SK-N-MC (cell line): ENCODE results near the gene XRRA1.
"Not testable (repeated sequence)": the region's sequence is repeated elsewhere in the genome, so short reads cannot be mapped to it uniquely, and the experiment has no call there.

ENCODE experiments used
- DNase-seq: peaks from one replicate; pipeline ENCODE4 v3.0.0-alpha.2; 2011; ENCODE audit warnings: low read depth, low spot score
- H3K27ac ChIP-seq: fragments of 200-600 bp; sonication (generic); 2 replicates; pipeline ENCODE4 v1.5.1; 2016; ENCODE audit warnings: mixed run types
- H3K36me3 ChIP-seq: fragments of 200-600 bp; sonication (generic); 2 replicates; pipeline ENCODE4 v1.6.1; 2017; ENCODE audit warnings: antibody characterized with exemption, low read length, mixed read lengths; ENCODE audit not compliant: insufficient read depth
- H3K4me3 ChIP-seq: fragments of 200-600 bp; sonication (generic); 2 replicates; pipeline ENCODE4 v1.5.1; 2016
- H3K9ac ChIP-seq: fragments of 200-600 bp; sonication (generic); 2 replicates; pipeline ENCODE4 v1.8.0; 2017; ENCODE audit warnings: mixed run types, mixed read lengths; ENCODE audit not compliant: insufficient read length
- H3K9me3 ChIP-seq: fragments of 200-600 bp; sonication (generic); 2 replicates; pipeline ENCODE4 v1.6.1; 2017; ENCODE audit warnings: low read depth, mild to moderate bottlenecking, antibody characterized with exemption, low read length, moderate library complexity, mixed read lengths
- EZH2 ChIP-seq: fragments of 200-600 bp; sonication (generic); IDR thresholded peaks from one replicate; pipeline ENCODE4 v1.6.1; 2017; ENCODE audit warnings: antibody characterized with exemption
- FOXP2 ChIP-seq: optimal IDR thresholded peaks from 2 replicates; pipeline ENCODE3; 2011; ENCODE audit warnings: mild to moderate bottlenecking, moderate library complexity; ENCODE audit not compliant: insufficient read depth; ENCODE audit errors: extremely low read length, control extremely low read depth
- POLR2AphosphoS5 ChIP-seq: IDR thresholded peaks from 2 replicates; pipeline ENCODE4 v1.6.1; 2012; ENCODE audit warnings: mild to moderate bottlenecking, low read depth, low read length, borderline replicate concordance

The XRRA1 gene

DNA sequence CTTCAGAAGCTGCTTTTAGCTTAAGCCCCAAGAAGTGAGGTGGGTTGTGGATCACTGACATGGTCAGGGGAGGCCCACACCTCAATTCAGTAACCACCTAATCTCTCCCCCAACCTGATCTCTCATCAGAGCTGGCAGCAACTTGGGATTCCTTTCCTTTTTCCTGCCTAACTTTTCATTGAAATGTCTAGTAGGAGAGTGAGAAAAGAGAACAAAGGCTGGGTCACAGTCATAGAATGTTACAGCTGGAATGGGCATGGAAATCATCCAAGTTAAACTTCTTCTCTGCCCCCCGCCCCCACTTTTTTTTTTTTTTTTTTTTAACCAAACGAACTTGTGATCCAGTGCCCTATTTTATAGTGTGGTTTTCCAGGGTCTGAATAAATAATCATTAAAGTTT lies 108.4 kb downstream of the XRRA1 start:
- Histone ChIP-seq H3K4me3 (no peak overlapping the region), H3K9me3 (no peaks in the 10 kb centered on the region), H3K27ac (no peak overlapping the region), H3K36me3 (peaks cover 47% of the 10 kb centered on the region), H3K9ac (no peak overlapping the region)
- no peak for DNase-seq
- TF ChIP-seq POLR2AphosphoS5 (no peak), FOXP2 (no peak), EZH2 (no peak)

DNA sequence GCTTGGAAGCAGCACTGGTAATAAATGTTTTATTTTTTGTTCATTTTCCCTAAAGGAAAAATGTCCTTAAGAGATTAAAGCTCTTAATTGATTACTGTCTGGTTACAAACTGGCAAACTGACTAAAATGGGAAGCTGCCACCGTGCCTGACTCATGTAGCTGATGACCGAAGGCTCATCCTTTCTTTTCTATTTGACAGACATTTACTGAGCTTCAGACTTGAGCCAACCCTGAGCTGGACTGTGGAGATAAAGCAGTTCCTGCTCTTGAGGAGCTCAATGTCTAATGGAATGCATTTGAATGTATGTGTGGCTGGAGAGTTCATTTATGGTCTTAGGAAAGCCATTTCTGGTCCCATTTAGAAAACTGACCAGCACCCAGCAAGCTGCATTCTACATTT lies 108.9 kb downstream of the XRRA1 start:
- no peaks in the 10 kb centered on the region for H3K9me3 ChIP-seq
- TF ChIP-seq FOXP2 (no peak), EZH2 (no peak), POLR2AphosphoS5 (no peak)
- no peak overlapping the region for H3K4me3 ChIP-seq
- no peak for DNase-seq
- peaks cover 52% of the 10 kb centered on the region for H3K36me3 ChIP-seq
- no peak overlapping the region for H3K9ac ChIP-seq
- H3K27ac ChIP-seq = no peak overlapping the region

DNA sequence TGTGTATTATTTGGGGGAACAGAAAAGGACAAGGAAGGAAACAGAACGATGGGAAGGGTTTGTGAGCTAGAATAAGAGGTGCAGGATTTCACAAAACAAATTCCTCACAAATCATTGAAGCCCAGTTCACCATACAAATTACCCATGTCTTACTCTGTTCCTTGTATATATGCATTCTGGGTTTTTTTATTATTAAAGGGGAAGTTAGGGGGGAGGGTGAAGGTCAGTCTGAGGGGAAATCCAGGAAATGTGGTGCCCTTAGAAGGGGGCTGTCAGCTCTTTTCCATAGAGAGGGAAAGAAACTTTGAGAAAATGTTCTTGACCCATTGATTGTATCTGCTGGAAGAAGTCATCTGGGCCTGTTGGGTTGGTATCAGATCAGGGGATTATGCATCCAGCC lies 109.4 kb downstream of the XRRA1 start:
- TF ChIP-seq EZH2 (no peak), FOXP2 (no peak), POLR2AphosphoS5 (no peak)
- peaks cover 56% of the 10 kb centered on the region for H3K36me3 ChIP-seq
- H3K9ac ChIP-seq = no peak overlapping the region
- DNase-seq = no peak
- no peak overlapping the region for H3K4me3 ChIP-seq
- no peak overlapping the region for H3K27ac ChIP-seq
- H3K9me3 ChIP-seq = no peaks in the 10 kb centered on the region

DNA sequence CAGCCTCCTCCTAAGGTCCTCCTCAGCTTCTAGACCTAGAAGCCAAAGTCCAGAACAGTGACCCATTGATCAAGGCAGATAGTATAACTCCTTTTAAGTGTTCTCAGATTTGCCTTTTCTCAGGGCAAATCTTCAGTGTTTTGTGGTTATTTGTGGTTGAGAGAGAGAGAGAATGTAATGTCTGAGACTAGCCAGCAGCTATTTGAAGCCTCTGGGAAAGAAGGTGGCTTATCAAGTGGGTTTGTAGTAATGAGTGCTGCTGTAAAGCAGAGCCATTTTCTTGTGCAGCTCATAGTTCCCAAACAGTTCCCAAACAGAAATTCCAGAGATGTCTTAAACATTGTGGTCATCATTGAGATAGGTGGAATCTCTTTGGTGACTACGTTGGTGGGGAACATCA lies 110.7 kb downstream of the XRRA1 start:
- no peak overlapping the region for H3K27ac ChIP-seq
- no peak for TF ChIP-seq POLR2AphosphoS5
- TF ChIP-seq FOXP2 = no peak
- no peak for TF ChIP-seq EZH2
- H3K9me3 ChIP-seq = no peaks in the 10 kb centered on the region
- no peak for DNase-seq
- H3K4me3 ChIP-seq = no peak overlapping the region
- no peak overlapping the region for H3K9ac ChIP-seq
- peaks cover 62% of the 10 kb centered on the region for H3K36me3 ChIP-seq

DNA sequence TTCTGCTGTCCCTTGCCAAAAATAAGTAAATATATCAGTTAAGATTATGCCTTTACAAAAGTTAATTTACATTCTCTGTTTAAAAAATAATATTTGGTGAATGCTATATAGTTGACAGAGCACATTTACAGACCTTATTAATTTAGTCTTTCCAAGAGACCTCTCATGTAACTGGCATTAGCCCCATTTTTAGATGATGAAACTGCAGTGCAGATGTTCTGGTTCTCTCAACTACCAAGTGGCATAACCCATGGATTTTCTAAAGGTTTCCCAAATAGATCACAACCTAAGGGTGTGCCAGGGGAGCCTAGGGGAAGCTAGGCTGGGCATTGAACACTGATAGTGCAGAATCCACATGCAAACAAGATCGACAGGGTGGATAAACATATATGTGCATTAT lies 111.7 kb downstream of the XRRA1 start:
- H3K9me3 ChIP-seq = no peaks in the 10 kb centered on the region
- no peak for DNase-seq
- H3K36me3 ChIP-seq = peaks cover 64% of the 10 kb centered on the region
- no peak overlapping the region for H3K9ac ChIP-seq
- H3K27ac ChIP-seq = no peak overlapping the region
- TF ChIP-seq EZH2 (no peak), FOXP2 (no peak), POLR2AphosphoS5 (no peak)
- H3K4me3 ChIP-seq = no peak overlapping the region

DNA sequence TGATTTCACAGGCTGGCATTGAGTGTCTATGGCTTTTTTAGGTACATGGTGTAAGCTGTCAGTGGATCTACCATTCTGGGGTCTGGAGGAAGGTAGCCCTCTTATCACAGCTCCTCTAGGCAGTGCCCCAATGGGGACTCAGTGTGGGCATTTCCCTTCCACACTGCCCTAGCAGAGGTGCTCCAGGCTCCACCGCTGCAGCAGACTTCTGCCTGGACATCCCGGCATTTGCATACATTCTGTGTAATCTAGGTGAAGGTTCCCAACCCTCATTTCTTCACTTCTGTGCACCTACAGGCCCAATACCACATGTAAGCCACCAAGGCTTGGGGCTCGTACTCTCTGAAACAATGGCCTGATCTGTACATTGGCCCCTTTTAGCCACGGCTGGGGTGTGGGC lies 122.0 kb downstream of the XRRA1 start:
- Histone ChIP-seq H3K9ac (no peak overlapping the region), H3K4me3 (no peak overlapping the region), H3K9me3 (peaks cover 16% of the 10 kb centered on the region), H3K27ac (no peak overlapping the region), H3K36me3 (peaks cover 92% of the 10 kb centered on the region)
- DNase-seq = no peak
- no peak for TF ChIP-seq FOXP2

DNA sequence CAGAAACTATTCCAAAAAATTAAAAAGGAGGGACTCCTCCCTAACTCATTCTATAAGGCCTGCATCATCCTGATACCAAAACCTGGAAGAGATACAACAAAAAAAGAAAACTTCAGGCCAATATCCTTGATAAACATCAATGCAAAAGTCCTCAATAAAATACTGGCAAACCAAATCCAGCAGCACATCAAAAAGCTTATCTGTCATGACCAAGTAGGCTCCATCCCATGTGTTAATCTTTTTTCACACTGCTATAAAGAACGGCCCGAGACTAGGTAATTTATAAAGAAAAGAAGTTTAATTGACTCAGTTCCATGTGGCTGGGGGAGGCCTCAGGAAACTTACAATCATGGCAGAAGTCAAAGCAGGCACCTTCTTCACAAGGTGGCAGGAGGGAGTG lies 123.3 kb downstream of the XRRA1 start:
- H3K27ac ChIP-seq, H3K9ac ChIP-seq, DNase-seq, H3K4me3 ChIP-seq: not testable (repeated sequence)
- Histone ChIP-seq H3K9me3 (peaks cover 16% of the 10 kb centered on the region), H3K36me3 (peaks cover 95% of the 10 kb centered on the region)

DNA sequence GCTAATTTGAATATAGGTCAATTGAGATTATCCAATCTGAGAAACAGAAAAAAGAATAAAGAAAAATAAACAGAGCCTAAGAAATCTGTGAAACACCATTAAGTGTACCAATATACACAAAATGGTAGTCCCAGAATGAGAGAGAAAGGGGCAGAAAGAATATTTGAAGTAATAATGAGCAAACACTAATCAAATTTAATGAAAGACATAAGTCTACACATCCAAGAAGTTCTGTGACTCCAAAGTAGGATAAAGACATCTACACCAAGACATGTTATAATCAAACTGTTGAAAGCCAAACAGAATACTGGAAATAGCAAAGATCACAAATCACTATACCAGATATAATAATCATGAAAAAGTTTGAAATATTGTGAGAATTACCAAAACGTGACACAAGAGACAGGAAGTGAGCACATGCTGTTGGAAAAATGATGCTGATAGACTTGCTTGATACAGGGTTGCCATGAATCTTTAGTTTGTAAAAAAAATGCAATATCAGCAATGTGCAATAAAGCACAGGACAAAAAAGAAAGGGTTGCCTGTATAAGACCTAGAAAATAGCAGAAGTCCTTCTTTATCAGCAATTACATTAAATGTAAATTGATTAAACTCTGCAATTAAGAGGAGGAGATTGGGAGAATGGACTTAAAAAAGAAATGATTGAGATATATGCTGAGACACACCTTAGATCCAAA lies 124.5 kb downstream of the XRRA1 start:
- no peak for DNase-seq
- Histone ChIP-seq H3K4me3 (no peak overlapping the region), H3K27ac (no peak overlapping the region), H3K36me3 (peaks cover 95% of the 10 kb centered on the region), H3K9ac (no peak overlapping the region), H3K9me3 (peaks cover 16% of the 10 kb centered on the region)
- TF ChIP-seq EZH2 = no peak
- no peak for TF ChIP-seq FOXP2
- TF ChIP-seq POLR2AphosphoS5 = no peak

DNA sequence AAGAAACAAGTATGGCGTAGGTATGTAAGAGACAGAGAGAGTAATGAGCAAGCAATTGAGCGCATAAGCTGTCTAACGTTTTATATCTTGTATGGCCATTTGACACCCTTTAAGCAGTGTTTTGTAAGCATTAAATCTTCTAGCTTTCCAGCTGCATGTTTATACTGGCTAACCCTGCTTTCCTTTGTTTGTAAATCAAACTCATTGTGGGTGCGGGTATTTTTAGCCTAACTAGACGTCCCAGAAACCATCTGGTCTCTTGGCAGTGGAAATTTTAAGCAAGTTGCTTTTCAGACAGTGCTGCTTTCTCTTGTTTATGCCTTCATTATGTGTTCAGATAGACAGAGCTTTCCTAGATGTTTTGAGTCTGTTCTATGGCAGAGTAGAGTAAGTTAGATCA lies 126.7 kb downstream of the XRRA1 start:
- Histone ChIP-seq H3K27ac (no peak overlapping the region), H3K9ac (no peak overlapping the region), H3K36me3 (peaks cover 97% of the 10 kb centered on the region), H3K4me3 (no peak overlapping the region), H3K9me3 (peaks cover 16% of the 10 kb centered on the region)
- TF ChIP-seq EZH2 (no peak), FOXP2 (no peak), POLR2AphosphoS5 (no peak)
- DNase-seq = no peak

DNA sequence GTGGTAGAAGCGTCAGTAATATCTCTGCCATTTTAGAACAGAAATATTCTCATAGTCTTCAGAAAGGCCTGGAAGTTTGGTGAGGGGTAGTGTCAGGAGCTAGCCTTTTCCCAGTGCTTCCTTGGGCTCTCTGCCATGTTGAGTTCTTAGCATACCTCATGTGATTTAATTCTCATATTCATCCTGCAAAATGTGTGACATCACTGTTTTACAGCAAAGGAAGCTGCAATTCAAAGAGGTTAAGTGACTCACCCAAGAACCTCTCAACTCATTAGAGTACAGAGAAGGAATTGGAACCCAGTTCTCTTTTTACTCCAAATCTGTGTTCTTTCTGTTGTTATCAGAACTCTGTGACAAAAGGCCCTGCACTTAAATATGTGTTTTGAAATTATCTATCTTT lies 128.1 kb downstream of the XRRA1 start:
- DNase-seq = no peak
- Histone ChIP-seq H3K4me3 (no peak overlapping the region), H3K27ac (no peak overlapping the region), H3K36me3 (peaks cover 97% of the 10 kb centered on the region), H3K9ac (no peak overlapping the region), H3K9me3 (peaks cover 13% of the 10 kb centered on the region)
- TF ChIP-seq FOXP2 = no peak
- no peak for TF ChIP-seq POLR2AphosphoS5
- no peak for TF ChIP-seq EZH2
